ENCODE measurements around the gene KDM7A.

DNA sequence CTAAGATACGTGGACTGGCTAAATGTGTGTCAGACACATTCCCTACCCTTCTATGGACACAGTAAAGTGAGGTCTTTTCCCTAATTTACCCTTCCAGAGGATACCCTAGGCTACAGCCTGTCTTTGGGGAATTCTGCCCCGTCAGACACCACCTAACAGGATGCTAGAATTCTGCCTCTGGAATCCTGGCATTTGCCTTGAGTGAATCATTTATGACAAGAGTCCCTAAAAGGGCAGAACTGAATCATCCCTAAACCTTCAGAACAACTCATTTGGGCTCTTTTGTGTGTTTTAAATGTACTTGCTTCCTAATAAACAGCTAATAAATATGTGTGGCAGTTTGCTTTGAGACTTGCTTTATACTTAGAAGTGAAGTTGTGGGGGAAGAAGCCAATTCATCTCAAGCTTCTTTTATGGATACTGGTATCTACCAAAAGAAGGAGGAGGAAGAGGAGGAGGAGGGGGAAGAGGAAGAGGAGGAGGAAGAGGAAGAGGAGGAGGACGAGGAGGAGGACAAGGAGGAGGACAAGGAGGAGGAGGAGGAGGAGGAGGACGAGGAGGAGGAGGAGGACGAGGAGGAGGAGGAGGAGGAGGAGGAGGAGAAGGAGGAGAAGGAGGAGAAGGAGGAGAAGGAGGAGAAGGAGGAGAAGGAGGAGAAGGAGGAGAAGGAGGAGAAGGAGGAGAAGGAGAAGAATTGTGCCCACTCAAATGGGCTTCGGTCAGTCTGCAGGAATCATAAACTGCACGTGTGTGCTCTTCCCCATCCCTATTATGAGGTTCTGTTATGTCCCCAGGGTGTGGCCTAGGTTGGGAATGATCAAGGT lies 141.2 kb downstream of the KDM7A start:
- TF ChIP-seq, protein P1, sequence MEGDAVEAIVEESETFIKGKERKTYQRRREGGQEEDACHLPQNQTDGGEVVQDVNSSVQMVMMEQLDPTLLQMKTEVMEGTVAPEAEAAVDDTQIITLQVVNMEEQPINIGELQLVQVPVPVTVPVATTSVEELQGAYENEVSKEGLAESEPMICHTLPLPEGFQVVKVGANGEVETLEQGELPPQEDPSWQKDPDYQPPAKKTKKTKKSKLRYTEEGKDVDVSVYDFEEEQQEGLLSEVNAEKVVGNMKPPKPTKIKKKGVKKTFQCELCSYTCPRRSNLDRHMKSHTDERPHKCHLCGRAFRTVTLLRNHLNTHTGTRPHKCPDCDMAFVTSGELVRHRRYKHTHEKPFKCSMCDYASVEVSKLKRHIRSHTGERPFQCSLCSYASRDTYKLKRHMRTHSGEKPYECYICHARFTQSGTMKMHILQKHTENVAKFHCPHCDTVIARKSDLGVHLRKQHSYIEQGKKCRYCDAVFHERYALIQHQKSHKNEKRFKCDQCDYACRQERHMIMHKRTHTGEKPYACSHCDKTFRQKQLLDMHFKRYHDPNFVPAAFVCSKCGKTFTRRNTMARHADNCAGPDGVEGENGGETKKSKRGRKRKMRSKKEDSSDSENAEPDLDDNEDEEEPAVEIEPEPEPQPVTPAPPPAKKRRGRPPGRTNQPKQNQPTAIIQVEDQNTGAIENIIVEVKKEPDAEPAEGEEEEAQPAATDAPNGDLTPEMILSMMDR (IDR thresholded peaks at IDR 0.05; ENCODE audit: poor library complexity, severe bottlenecking), result no peak
- TF ChIP-seq TAF1 (IDR thresholded peaks at IDR 0.05; ENCODE audit: low read depth), result no peak
- TF ChIP-seq POLR2AphosphoS5 (IDR thresholded peaks at IDR 0.05), result no peak

Measured in neural cell (in vitro differentiated cells).